OCI-LY1 (cell line): ENCODE measurements around the gene RHOB.

Source experiments
- CTCF ChIP-seq: fragments of 200-600 bp; sonication (generic), shearing (Covaris generic); IDR thresholded peaks from 2 replicates; pipeline ENCODE4 v1.5.1; 2017; ENCODE audit warnings: mild to moderate bottlenecking, antibody characterized with exemption, low read length, moderate library complexity, mixed read lengths
- EZH2 ChIP-seq: fragments of 200-600 bp; sonication (generic), shearing (Covaris generic); IDR thresholded peaks from 2 replicates; pipeline ENCODE4 v1.8.0; 2017; ENCODE audit warnings: borderline replicate concordance, mixed run types, mild to moderate bottlenecking, antibody characterized with exemption, low read length, moderate library complexity, mixed read lengths

DNA sequence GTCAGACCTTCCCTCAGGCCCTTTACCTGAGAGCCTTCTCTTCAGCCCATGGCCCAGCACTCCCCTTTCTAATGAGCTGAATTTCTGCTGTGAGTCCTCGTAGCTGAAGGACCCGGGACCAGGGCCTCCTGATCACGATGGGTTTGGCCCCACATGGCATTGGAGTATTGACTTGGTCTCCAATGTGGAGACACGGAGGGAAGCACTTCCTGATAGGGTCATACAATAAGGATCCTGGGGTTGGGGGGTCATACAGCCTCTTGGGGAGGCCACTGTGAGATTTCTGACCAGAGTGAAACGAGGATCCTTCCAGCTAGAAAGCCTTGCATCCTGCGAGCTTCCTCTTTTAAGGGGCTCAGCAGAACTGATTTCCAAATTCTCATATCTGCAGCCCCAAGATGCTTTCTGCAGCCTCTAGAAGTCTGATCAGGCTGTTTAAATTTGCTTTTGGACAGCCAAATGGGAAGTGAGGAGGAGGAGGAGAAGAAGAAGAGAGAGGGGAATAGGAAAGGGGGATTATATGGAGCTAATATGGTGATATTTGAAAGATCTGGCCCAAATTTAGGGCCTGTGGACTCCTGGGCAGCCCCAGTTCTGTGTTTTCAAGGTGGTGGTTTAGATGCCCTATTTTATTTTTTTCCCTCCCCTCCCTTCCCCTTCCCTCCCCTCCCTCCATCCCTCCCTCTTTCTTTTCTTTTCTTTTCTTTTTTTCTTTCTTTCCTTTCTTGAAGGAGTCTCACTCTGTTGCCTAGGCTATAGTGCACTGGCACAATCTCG lies 38.9 kb downstream of the RHOB start:
- TF ChIP-seq CTCF (no peak), EZH2 (no peak)
